Right atrium auricular region (tissue), 2 donors: ENCODE data around the gene PDE10A. TPM values are rescaled to one million over a fixed set of nuclear protein-coding genes. Genes with fewer than 3 reads are reported as not detected.

ENCODE experiments used
- DNase-seq: peaks from one replicate; pipeline ENCODE4 v3.0.0-alpha.2; 2019; ENCODE audit warnings: low spot score
- H3K27ac ChIP-seq, 2 donors: fragments of 200-600 bp; sonication (generic); 1 replicate in 1 of 2; 2 replicates in 1 of 2; pipeline ENCODE4 v1.5.1; 2016 to 2019
- H3K27me3 ChIP-seq, 2 donors: fragments of 200-600 bp; sonication (generic); one replicate each; pipeline versions ENCODE4 v1.5.1 to v1.6.0; 2017 to 2019
- H3K36me3 ChIP-seq: fragments of 200-600 bp; sonication (generic); one replicate; pipeline ENCODE4 v1.5.1; 2016
- H3K4me1 ChIP-seq, 2 donors: fragments of 200-600 bp; sonication (generic); one replicate each; pipeline versions ENCODE4 v1.5.1 to v1.6.0; 2017 to 2019
- H3K4me3 ChIP-seq, 2 donors: fragments of 200-600 bp; sonication (generic); 1 replicate in 1 of 2; 2 replicates in 1 of 2; pipeline ENCODE4 v1.5.1; 2017 to 2019; ENCODE audit warnings: mild to moderate bottlenecking in 1 of 2, moderate library complexity in 1 of 2
- H3K9me3 ChIP-seq, 2 donors: fragments of 200-600 bp; sonication (generic); one replicate each; pipeline ENCODE4 v1.5.1; 2019
- CTCF ChIP-seq, 2 donors: fragments of 200-600 bp; sonication (generic); IDR thresholded peaks; one replicate each; pipeline ENCODE4 v1.5.1; 2019; ENCODE audit warnings: antibody characterized with exemption in 2 of 2
- total RNA-seq, 2 donors: library from RNA; depleted of rRNA; stranded (reverse); fragments of >200 nt; gene quantifications; one replicate each; pipeline ENCODE4 v1.1.0, GENCODE V29; 2016

PDE10A gene
- total RNA-seq, 2 donors from 2014 or later = 3.6 to 4.3 TPM

- no peaks in the 10 kb centered on the region for H3K9me3 ChIP-seq
- no peak for DNase-seq
- no peaks in the 10 kb centered on the region for H3K4me1 ChIP-seq
- no peak for TF ChIP-seq CTCF (IDR thresholded peaks at IDR 0.05)
- H3K36me3 ChIP-seq = no peaks in the 10 kb centered on the region
- no peaks in the 10 kb centered on the region for H3K27me3 ChIP-seq
- no peak overlapping the region for H3K4me3 ChIP-seq
- H3K27ac ChIP-seq = no peak overlapping the region
Observed at GRCh38 chr6:165390475-165390874, 272.6 kb downstream of the PDE10A start.

GRCh38 chr6:165389534-165389933 lies 273.5 kb downstream of the PDE10A start:
- Histone ChIP-seq H3K27me3 (no peaks in the 10 kb centered on the region), H3K4me3 (no peak overlapping the region), H3K9me3 (no peaks in the 10 kb centered on the region), H3K36me3 (no peaks in the 10 kb centered on the region), H3K27ac (no peak overlapping the region), H3K4me1 (no peaks in the 10 kb centered on the region)
- no peak for DNase-seq
- TF ChIP-seq CTCF (IDR thresholded peaks at IDR 0.05) = no peak

- Histone ChIP-seq H3K27ac (no peak overlapping the region), H3K4me3 (no peak overlapping the region), H3K4me1 (no peaks in the 10 kb centered on the region), H3K36me3 (no peaks in the 10 kb centered on the region), H3K9me3 (no peaks in the 10 kb centered on the region), H3K27me3 (no peaks in the 10 kb centered on the region)
- DNase-seq = no peak
- TF ChIP-seq CTCF (IDR thresholded peaks at IDR 0.05) = no peak
Observed at GRCh38 chr6:165383323-165383722, 279.7 kb downstream of the PDE10A start.

DNA sequence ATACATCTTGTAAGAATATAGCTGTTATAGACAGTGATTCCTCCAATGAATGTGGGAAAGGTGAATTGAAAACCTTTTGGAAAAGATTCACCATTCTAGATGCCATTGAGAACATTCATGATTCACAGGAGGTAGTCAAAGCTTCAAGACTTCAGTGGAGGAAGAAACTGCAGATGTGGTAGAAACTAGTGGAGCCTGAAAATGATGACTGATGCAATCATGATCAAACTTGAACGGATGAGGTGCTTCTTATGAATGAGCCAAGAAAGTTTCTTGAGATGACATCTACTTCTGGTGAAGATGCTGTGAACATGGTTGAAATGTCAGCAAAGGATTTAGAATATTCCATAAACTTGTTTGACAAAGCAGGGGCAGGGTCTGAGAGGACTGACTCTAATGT lies 286.9 kb downstream of the PDE10A start:
- Histone ChIP-seq H3K4me3 (no peak overlapping the region), H3K9me3 (no peaks in the 10 kb centered on the region), H3K4me1 (no peaks in the 10 kb centered on the region), H3K27ac (no peak overlapping the region), H3K36me3 (no peaks in the 10 kb centered on the region), H3K27me3 (peaks cover 0 to 2% of the 10 kb centered on the region in 2 donors)
- no peak for TF ChIP-seq CTCF (IDR thresholded peaks at IDR 0.05)
- no peak for DNase-seq

DNA sequence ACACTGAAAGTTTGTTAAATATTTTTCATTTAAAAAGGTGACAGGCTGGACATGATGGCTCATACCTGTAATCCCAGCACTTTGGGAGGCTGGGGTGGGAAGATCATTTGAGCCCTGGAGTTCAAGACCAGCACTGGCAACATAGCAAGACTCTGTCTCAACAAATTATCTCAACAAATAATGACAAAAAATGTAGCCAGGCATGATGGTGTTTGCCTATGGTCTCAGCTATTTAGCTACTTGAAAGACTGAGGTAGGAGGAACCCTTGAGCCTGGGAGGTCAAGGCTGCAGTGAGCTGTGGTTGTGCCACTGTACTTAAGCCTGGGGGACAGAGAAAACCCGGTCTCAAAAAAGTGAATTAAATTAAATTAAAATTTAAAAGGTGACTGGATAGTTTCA lies 297.7 kb downstream of the PDE10A start:
- peaks cover 0 to 14% of the 10 kb centered on the region in 2 donors for H3K9me3 ChIP-seq
- no peak for TF ChIP-seq CTCF (IDR thresholded peaks at IDR 0.05)
- H3K27ac ChIP-seq = no peak overlapping the region
- H3K36me3 ChIP-seq = no peaks in the 10 kb centered on the region
- no peak for DNase-seq
- no peaks in the 10 kb centered on the region for H3K4me1 ChIP-seq
- H3K4me3 ChIP-seq = no peak overlapping the region
- H3K27me3 ChIP-seq = no peaks in the 10 kb centered on the region

GRCh38 chr6:165345700-165346099 lies 317.3 kb downstream of the PDE10A start:
- Histone ChIP-seq H3K4me1 (no peaks in the 10 kb centered on the region), H3K4me3 (no peak overlapping the region), H3K27me3 (no peaks in the 10 kb centered on the region), H3K27ac (no peak overlapping the region), H3K9me3 (no peaks in the 10 kb centered on the region), H3K36me3 (no peaks in the 10 kb centered on the region)
- DNase-seq = no peak
- no peak for TF ChIP-seq CTCF (IDR thresholded peaks at IDR 0.05)
